LHCN-M2 (cell line): ENCODE measurements around the gene ACOD1. TPM values are rescaled to one million over a fixed set of nuclear protein-coding genes. Genes with fewer than 3 reads are reported as not detected.
"Not testable (repeated sequence)": the region's sequence is repeated elsewhere in the genome, so short reads cannot be mapped to it uniquely, and the experiment has no call there.

ENCODE experiments used
- DNase-seq: peaks from one replicate; pipeline ENCODE4 v3.0.0-alpha.2; 2012; ENCODE audit warnings: low read depth
- total RNA-seq: library from RNA; depleted of rRNA; stranded (reverse); fragments of >200 nt; gene quantifications from 2 replicates; pipeline ENCODE4 v1.2.3, GENCODE V29; 2014

Gene ACOD1
- total RNA-seq, 1 experiment from 2014 or later, result not detected

- DNase-seq, result no peak
Measured at GRCh38 chr13:76953968-76954367, 5.7 kb downstream of the ACOD1 start.

GRCh38 chr13:76954538-76954937 is 6.2 kb downstream of the ACOD1 start:
- no peak for DNase-seq

DNA sequence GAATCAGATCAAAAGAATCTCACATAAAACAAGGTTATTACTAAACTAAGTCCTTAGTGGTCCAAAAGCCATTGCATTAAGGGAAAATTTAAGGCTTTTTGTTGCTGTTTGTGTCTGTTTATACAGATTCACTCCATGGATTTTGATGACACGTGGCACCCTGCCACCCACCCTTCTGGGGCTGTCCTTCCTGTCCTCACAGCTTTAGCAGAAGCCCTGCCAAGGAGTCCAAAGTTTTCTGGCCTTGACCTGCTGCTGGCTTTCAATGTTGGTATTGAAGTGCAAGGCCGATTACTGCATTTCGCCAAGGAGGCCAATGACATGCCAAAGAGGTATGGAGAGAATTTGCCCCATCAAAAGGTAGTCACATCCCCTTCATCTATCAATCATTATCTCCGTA is 6.9 kb downstream of the ACOD1 start:
- no peak for DNase-seq

DNA sequence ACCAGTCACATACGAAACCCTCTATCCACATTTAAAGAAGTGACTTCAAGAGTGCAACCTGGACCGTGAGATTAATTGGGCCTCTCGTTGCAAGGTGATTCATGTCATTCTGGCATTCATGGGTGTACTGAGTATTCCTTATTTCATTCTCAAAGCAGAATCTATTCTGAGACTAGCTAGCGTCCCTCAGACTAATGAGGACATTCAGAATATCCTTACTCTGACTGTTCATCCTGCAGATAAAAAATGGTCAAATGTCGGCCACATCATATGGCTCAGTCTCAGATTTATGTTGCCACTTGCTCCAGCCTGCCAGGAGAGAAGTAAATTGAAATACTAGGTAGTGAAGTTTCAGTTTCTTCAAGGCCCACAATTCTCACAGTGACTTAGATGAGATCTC is 7.3 kb downstream of the ACOD1 start:
- no peak for DNase-seq

DNA sequence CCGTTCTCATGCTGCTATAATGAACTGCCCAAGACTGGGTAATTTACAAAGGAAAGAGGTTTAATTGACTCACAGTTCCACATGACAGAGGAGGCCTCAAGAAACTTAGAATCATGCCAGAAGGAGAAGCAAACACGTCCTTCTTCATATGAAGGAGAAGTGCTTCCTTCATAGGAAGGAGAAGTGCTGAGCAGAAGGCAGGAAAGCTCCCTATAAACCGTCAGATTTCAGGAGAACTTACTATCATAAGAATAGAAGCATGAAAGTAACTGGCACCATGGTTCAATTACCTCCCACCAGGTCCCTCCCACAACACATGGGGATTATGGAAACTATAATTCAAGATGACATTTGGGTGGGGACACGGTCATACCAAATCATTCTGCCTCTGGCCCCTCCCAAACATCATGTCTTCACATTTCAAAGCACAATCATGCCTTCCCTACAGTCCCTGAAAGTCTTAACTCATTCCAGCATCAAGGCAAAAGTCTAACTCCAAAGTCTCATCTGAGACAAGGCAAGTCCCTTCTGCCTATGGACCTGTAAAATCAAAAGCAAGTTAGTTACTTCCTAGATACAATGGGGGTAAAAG is 10.6 kb downstream of the ACOD1 start:
- DNase-seq, result no peak

DNA sequence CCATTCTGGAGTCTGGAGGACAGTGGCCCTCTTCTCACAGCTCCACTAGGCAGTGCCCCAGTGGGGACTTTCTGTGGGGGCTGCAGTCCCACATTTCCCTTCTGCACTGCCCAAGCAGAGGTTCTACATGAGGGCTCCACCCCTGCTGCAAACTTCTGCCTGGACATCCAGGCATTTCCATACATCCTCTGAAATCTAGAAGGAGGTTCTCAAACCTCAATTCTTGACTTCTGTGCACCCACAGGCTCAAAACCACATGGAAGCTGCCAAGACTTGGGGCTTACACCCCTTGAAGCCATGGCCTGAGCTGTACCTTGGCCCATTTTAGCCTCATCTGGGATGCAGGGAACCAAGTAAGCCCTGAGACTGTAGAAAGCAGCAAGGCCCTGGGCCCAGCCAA is 11.4 kb downstream of the ACOD1 start:
- DNase-seq, result not testable (repeated sequence)

- DNase-seq, result peak; percentile 23
Measured at GRCh38 chr13:76965759-76966421, 17.6 kb downstream of the ACOD1 start.

DNA sequence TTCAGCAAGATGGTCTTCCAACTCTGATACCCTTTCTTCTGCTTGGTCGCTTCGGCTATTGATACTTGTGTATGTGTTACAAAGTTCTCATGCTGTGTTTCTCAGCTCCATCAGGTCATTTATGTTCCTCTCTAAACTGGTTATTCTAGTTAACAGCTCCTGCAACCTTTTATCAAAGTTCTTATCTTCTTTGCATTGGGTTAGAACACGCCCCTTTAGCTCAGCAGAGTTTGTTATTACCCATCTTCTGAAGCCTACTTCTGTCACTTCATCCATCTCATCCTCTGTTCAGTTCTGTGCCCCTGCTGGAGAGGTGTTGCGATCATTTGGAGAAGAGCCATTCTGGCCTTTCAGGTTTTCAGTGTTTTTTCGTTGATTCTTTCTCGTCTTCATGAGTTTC is 18.7 kb downstream of the ACOD1 start:
- no peak for DNase-seq

DNA sequence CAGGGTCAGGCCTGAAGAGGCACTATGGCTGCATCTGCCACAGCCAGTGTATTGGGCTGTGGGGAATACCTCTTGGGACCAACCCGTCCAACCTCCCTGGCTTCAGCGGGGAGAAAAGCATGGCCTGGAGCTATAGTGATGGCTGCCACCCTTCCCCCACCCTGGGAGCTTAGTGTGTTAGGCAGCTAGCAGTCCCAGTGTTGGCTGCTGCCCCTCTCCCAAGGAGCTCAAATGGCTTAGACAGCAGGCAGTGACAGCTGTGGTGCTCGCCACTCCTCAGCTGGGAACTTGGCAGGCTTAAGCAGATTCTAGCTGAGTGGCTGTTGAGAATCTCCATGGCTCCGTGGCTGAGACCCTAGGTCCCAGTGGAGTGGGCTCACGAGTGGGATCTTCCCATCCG is 19.7 kb downstream of the ACOD1 start:
- no peak for DNase-seq

DNA sequence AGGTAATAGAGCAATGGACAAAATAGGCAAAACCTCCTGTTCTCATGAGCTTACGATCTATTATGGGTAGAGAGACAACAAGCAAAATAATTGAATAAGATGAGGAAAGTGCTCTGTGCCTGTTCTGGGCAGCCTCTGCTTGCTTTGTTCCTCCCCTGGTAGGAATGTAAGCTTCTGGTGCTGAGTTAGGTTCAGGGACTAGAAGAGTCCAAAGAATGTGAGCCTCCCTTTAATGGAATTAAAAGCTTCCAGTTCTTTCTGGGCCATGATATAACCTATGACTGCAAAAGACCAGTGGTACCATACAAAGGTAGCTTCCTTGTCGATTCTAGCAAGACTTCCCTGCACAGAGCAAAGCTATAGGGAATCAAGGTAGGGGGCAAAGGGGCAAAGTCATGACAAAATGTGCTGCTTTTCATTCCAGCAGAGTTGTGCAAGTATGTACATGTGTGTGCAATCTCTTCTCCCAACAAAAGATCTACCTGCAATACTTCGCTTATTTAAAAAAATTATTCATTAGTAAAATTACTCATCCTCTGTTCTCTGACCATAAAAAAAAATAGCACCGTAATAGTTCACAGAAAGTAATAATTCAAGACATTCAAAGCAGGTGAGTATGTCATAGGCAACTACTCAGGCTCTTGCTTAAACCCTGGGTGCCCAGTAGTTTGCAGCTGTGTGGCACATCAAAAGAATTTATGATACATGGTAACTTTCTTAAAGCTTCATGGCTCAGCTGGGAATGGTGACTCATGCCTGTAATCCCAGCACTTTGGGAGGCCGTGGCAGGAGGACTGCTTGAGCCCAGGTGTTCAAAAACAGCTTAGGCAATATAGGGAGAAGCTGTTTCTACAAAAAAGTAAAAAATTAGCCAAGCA is 21.4 kb downstream of the ACOD1 start:
- peak; percentile 49 for DNase-seq

- no peak for DNase-seq
Measured at GRCh38 chr13:76971215-76971614, 22.9 kb downstream of the ACOD1 start.

GRCh38 chr13:76971851-76972829 is 23.8 kb downstream of the ACOD1 start:
- no peak for DNase-seq

DNA sequence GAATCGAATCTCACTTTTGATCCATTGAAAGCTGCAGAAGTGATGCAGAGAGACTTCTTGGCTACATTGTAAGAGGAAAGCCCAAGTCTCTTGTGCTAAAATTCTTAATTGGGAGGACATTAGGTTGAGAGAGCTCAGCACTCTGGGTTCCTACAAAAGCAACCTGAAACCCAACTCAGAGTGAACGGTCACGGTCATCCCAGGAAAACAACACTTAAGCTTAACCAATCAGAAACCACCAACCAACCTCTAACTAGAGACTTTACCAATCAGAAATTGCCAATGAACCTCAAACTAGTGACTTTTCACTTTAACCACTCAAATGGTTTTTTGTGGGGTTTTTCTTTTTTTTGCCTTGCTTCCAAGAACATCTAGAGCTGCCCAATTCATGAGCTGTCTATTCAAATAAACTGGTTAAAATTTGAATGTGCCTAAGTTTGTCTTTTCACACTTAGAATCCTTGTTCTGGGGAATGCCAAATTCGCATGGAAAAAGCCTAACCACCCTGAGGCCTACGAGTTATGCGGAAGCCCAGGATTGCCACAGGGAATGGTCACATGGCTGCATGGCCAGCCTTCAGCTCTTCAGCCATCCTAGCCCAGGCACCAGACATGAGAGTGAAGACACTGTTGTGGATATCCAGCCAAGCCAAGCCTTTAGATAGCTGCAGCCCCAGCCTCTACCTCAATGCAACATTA is 25.8 kb downstream of the ACOD1 start:
- no peak for DNase-seq

GRCh38 chr13:76974618-76974975 is 26.3 kb downstream of the ACOD1 start:
- DNase-seq, result no peak

GRCh38 chr13:76975863-76976262 is 27.6 kb downstream of the ACOD1 start:
- DNase-seq, result no peak

- no peak for DNase-seq
Measured at GRCh38 chr13:76976490-76976889, 28.2 kb downstream of the ACOD1 start.

DNA sequence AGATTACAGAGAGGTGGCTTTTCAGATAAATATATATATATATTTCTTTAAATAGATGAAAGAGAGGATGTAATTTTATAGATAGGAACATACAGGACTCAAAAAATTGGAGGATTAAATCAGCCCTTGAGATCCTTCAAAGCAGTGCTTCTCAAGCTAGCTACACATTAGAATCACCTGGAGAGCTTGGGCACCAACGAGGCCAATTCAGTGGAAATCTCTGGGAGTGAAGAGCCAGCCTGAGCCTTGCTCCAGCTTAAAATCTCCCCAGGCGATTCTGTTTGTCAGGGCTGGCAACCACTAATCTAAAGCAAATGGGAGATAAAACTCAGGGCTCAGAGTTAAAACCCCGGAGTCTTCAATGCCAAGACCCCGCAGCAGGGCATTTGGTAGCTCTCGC is 28.6 kb downstream of the ACOD1 start:
- no peak for DNase-seq

GRCh38 chr13:76980075-76980718 is 31.9 kb downstream of the ACOD1 start:
- peak; percentile 37 for DNase-seq

- DNase-seq, result no peak
Measured at GRCh38 chr13:76982061-76982460, 33.8 kb downstream of the ACOD1 start.

GRCh38 chr13:76983676-76984075 is 35.4 kb downstream of the ACOD1 start:
- DNase-seq, result no peak
